ENCODE measurements around the gene STPG3. TPM values are rescaled to one million over a fixed set of nuclear protein-coding genes. Genes with fewer than 3 reads are reported as not detected.

The STPG3 gene
- total and polyA plus RNA-seq, 9 of the 15 experiments (the other 6 are each of a cell fraction or from before 2014, with no cell fraction given): not detected

DNA sequence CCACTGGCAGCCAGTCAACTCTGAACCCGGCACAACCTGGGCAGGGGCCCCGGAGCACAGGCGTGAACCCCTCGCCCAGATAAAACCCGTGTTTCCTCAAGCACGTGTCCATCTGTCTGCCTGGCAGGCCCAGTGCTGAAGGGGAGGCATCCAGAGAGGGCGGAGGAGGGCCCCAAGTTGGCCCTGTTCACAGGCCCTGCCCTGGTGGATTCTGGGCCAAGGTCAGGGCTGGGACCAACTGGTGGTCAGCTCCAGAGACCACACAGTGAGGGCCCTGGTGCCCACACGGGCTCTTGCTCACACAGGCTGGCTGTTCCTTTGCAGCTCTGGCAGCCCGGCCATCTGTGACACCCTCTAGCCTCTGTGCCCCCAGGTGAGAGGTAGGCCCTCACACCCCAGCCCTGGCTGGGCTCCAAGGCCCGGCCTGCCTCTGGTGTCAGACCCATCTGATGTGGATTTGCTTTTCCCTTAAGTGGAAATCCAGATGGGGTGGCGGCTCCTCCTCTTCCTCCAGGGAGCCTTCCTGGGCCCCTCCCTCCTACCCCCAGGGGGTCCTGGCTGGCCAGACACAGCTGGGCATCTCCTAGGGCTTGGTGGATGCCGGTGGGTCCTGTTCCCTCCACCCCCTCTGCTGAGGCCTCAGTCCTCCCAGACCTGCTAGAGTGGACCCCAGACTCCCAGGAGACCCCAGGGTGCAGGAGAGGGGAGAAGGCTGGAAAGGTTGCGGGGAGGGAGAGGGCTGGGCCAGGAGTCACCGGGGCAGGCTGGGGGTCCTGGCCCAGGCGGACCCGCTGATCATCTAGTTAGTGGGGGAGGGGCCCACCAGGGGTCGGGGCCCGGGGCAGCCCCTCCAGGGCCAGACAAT is 525 bp upstream of the STPG3 start (continued):
- TF ChIP-seq, protein P1, sequence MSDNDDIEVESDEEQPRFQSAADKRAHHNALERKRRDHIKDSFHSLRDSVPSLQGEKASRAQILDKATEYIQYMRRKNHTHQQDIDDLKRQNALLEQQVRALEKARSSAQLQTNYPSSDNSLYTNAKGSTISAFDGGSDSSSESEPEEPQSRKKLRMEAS (CRISPR knock-in tag; IDR thresholded peaks at IDR 0.05): peak; percentile 56
- TF ChIP-seq, protein P2, sequence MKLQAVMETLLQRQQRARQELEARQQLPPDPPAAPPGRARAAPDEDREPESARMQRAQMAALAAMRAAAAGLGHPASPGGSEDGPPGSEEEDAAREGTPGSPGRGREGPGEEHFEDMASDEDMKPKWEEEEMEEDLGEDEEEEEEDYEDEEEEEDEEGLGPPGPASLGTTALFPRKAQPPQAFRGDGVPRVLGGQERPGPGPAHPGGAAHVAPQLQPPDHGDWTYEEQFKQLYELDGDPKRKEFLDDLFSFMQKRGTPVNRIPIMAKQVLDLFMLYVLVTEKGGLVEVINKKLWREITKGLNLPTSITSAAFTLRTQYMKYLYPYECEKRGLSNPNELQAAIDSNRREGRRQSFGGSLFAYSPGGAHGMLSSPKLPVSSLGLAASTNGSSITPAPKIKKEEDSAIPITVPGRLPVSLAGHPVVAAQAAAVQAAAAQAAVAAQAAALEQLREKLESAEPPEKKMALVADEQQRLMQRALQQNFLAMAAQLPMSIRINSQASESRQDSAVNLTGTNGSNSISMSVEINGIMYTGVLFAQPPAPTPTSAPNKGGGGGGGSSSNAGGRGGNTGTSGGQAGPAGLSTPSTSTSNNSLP (IDR thresholded peaks at IDR 0.05; ENCODE audit: borderline replicate concordance, low read depth, low read length): no peak
- TF ChIP-seq ZNF282 (CRISPR knock-in tag; IDR thresholded peaks at IDR 0.05) (no peak), CBX5 (IDR thresholded peaks at IDR 0.05; ENCODE audit: borderline replicate concordance, low read depth) (no peak), TSC22D4 (tag; IDR thresholded peaks at IDR 0.05) (no peak)
- TF ChIP-seq, protein P3, sequence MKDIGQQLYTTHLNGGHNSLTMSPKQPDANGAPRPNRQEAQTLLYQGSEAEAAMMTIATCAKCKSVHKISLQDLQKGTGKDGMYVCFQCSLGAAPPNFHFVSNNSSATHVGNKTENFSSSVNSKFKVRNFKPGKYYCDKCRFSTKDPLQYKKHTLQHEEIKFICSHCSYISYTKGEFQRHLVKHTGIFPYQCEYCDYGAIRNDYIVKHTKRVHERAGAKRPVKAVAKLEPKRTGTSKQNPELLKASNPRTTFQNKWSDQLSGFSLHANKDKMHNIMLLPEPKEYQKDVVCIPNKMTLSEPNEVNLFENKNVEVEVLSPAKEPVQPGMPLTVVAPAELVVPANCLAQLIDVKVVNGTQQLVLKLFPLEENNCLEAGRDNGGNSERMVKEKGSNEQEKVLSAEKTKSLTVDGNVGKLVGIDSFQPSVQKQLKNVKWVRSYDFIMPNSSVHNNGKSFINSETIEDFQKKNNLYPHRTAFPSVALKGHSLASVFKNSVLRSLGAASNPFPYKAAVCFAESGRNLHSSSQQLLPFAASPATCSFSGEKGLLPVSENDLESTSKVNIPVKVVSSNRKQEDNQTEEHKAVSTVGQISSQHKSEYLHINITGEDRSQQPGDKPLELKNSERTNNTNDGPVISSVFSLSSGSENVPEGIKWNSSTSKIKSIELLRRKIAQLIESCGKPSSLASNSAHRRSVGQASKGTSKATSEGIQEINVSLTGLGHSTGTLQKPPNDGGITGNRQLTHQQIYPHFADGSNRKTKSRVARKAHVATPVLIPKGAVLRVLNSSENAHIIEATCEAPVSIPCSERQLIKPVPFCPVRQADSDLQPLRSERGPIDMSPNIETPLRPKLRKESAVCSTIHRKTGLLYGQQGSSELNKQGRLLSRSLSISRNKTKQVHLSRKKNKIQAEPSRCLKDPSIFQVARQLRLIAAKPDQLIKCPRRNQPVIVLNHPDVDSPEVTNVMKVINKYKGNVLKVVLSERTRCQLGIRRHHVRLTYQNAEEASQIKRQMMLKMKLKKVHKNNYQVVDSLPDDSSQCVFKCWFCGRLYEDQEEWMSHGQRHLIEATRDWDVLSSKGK (CRISPR knock-in tag; IDR thresholded peaks at IDR 0.05): no peak
- TF ChIP-seq, protein P4, sequence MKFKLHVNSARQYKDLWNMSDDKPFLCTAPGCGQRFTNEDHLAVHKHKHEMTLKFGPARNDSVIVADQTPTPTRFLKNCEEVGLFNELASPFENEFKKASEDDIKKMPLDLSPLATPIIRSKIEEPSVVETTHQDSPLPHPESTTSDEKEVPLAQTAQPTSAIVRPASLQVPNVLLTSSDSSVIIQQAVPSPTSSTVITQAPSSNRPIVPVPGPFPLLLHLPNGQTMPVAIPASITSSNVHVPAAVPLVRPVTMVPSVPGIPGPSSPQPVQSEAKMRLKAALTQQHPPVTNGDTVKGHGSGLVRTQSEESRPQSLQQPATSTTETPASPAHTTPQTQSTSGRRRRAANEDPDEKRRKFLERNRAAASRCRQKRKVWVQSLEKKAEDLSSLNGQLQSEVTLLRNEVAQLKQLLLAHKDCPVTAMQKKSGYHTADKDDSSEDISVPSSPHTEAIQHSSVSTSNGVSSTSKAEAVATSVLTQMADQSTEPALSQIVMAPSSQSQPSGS (CRISPR knock-in tag; IDR thresholded peaks at IDR 0.05): no peak
- TF ChIP-seq, protein P5, sequence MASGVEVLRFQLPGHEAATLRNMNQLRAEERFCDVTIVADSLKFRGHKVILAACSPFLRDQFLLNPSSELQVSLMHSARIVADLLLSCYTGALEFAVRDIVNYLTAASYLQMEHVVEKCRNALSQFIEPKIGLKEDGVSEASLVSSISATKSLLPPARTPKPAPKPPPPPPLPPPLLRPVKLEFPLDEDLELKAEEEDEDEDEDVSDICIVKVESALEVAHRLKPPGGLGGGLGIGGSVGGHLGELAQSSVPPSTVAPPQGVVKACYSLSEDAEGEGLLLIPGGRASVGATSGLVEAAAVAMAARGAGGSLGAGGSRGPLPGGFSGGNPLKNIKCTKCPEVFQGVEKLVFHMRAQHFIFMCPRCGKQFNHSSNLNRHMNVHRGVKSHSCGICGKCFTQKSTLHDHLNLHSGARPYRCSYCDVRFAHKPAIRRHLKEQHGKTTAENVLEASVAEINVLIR (CRISPR knock-in tag; IDR thresholded peaks at IDR 0.05): no peak
- TF ChIP-seq, protein P6, sequence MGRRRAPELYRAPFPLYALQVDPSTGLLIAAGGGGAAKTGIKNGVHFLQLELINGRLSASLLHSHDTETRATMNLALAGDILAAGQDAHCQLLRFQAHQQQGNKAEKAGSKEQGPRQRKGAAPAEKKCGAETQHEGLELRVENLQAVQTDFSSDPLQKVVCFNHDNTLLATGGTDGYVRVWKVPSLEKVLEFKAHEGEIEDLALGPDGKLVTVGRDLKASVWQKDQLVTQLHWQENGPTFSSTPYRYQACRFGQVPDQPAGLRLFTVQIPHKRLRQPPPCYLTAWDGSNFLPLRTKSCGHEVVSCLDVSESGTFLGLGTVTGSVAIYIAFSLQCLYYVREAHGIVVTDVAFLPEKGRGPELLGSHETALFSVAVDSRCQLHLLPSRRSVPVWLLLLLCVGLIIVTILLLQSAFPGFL (CRISPR knock-in tag; IDR thresholded peaks at IDR 0.05): no peak
